Skin epidermis (tissue), 12 donors: Measurements from ENCODE around the gene LRMDA.

Source experiments
- H3K27ac ChIP-seq, 21 experiments: fragments of 200-600 bp; sonication (generic) in 11 of 21; one replicate each; pipeline ENCODE4 v1.5.0; 2020; ENCODE audit warnings: mild to moderate bottlenecking in 3 of 21, inconsistent platforms in 2 of 21, moderate library complexity in 2 of 21
- H3K4me3 ChIP-seq, 7 experiments: fragments of 200-600 bp; sonication (generic) in 2 of 7; one replicate each; pipeline ENCODE4 v1.5.0; 2020; ENCODE audit warnings: inconsistent platforms in 2 of 7, mild to moderate bottlenecking in 2 of 7, moderate library complexity in 1 of 7

The LRMDA gene

DNA sequence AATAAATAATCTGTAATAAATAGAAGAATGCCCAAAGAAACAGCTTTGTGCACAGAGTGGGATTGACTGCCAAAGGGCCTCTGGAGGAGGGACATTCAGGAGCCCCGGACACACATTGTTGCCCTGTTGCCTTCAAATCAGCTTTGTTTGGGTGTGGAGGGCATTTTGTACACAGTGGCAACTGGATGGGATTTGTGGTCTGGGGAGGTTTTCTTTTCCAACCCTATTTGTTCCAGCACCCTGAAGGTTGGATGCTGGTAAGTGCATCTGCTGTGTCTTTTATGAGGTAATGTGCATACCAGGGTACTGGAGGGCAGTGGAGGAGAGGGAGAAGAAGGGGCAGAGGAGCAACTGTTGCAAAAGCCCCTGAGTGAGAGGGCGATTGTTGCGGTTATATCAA is 6.3 kb downstream of the LRMDA start:
- Histone ChIP-seq H3K27ac (no peak overlapping the region), H3K4me3 (no peak overlapping the region)

DNA sequence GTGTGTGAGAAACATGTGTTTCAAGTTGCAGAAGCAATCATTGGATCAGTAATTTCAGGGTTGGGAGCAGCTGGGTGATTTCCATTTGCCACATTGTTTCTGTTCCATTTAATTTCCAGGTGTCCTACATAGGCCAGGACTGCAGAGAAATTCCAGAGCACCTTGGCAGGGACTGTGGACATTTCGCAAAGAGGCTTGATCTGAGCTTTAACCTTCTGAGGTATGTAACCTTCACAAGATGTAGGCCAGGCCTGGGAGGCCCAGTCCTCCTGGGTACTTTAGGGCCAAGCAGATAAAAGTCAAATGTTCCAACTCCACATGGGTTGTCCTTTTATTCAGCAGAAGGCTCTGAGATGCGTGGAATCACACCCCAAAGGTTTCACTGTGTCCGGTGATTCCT is 6.9 kb downstream of the LRMDA start:
- Histone ChIP-seq H3K4me3 (no peak overlapping the region), H3K27ac (no peak overlapping the region)

DNA sequence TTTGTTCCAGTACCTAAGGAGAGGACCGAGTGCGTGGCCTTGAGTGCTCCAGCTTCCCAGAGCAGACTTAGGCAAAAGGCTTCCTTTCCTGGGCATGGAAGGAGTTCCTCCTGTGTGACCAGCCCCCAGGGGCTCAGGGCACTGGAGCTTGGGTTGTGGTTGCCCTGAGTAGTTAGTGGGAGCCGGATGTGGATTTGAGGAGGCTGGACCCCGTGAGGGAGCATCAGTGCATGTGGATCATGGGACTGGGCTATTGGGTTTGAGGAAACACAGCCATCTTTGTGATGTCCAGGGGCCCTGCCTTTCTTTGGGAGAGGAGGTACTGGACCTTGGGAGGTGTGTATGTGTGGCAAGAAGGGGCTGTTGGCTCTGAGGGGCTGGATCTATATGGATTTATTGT is 8.4 kb downstream of the LRMDA start:
- no peak overlapping the region for H3K4me3 ChIP-seq
- no peak overlapping the region for H3K27ac ChIP-seq

DNA sequence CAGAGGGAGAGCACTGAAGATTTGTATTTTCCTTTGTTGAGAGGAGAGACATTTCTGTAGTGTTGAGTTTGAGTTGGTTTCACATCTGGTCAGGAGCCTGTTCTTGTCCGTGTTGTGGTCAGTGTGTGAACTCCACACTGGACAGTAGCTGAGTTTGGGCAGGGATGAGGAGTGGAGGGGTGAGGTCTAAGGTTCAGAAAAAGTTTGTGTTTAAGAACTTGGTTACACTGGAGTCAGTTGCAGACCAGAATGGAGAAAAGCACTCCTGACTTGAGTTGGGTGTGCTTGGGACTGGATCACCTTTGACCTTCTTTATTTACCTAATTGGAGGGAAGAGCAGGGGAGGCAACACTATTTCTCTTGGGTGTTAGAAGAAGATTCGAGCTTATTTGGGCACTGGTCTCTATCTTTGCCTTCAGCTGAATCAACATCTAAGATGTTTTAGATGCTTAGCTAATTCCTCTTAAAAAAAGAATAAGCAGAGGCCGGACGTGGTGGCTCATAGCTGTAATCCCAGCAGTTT is 8.9 kb downstream of the LRMDA start:
- no peak overlapping the region for H3K27ac ChIP-seq

DNA sequence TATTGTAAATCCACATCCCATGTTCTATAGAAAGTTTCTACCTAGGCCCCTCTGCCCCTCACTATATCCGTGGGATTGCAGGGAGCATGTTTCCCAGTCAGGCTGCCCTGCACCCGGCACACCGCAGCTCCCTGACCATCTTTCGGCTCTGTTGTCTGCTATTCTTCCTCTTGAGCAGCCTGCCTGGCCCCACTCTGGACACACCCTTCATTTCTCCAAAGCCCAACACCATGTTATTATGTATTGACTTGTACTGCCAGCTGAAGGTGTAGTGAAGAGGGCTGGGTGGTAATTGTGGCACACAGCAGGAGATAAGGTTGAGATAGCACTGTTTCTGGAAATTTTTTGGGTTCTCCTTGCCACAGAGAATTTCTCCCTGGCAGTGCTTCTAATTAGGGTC is 9.8 kb downstream of the LRMDA start:
- Histone ChIP-seq H3K27ac (no peak overlapping the region), H3K4me3 (no peak overlapping the region)

More for the DNA sequence above, 8.9 kb downstream of the LRMDA start:
- H3K4me3 ChIP-seq, result no peak overlapping the region

DNA sequence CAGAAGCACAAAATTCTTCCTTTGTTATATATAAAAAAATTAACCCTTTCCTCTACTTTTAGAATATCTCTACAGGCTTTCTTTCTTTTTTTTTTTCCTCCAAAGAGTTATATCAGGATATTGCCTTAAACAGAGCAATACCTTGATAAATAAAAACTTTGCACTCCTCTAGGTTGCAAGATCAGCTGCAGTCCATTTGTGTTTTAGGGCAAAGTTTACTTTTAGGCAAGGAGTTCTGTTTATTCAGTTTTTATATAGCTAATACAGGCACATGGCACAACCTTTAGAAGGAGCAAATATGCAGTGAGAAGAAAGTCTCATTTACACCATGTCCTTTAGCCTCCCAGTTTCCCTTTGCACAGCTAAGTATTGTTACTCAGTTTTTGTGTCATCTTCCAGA is 10.3 kb downstream of the LRMDA start:
- Histone ChIP-seq H3K4me3 (no peak overlapping the region), H3K27ac (no peak overlapping the region)

DNA sequence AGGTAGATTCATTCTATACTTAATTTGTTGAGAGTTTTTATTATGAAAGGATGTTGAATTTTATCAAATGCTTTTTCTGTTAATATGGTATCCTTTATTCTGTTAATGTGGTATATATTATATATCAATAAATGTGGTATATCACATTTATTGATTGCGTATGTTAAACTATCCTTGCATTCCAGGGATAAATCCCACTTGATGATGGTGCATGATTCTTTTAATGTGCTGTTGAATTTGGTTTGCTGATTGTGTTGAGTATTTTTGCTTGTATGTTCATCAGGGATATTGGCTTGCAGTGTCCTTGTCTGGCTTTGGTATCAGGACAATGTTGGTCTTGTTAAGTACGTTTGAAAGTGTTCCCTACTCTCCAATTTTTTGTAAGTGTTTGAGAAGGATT is 11.9 kb downstream of the LRMDA start:
- no peak overlapping the region for H3K4me3 ChIP-seq

DNA sequence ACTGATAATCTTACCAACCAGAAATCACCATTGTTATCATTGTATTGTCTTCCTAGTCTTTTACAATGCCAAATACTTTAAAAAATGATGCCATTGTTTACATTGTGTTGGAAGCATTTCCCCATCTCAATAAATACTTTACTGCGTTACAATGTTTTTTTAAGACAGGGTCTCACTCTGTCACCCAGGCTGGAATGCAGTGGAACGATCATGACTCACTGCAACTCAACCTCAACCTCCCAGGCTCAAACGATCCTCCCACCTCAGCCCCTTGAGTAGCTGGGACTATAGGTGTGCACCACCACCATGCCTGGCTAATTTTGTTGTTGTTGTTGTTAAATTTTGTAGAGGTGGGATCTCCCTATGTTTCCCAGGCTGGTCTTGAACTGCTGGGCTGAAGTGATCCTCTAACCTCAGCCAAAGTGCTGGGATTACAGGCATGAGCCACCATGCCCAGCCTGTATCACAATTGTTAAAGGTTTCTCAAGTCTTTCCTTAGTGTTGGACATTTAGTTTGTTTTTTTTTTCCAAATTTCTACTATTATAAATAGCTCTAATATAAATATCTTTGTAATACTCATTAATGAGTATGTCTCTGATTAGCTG is 13.5 kb downstream of the LRMDA start:
- H3K27ac ChIP-seq, result no peak overlapping the region
- H3K4me3 ChIP-seq, result no peak overlapping the region

More for the DNA sequence above, 11.9 kb downstream of the LRMDA start:
- H3K27ac ChIP-seq, result no peak overlapping the region

DNA sequence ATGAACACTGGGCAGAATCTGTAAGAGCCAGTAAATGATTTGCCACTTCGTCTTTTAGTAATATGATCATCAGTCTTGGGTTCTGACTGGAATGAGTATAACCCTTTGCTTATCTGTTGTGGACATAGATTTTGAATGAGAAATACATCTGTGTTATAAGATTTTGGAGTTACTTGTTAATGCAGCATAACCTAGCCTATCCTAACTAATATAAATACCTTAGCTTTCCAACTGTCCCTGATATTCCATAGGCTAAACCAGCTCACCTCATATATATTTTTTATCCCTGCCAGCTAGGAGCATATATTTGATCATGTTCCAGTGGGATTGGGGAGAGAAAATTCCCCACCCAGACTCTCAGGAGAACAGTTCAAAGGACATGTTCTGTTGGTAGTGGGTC is 15.1 kb downstream of the LRMDA start:
- no peak overlapping the region for H3K27ac ChIP-seq
- H3K4me3 ChIP-seq, result no peak overlapping the region

DNA sequence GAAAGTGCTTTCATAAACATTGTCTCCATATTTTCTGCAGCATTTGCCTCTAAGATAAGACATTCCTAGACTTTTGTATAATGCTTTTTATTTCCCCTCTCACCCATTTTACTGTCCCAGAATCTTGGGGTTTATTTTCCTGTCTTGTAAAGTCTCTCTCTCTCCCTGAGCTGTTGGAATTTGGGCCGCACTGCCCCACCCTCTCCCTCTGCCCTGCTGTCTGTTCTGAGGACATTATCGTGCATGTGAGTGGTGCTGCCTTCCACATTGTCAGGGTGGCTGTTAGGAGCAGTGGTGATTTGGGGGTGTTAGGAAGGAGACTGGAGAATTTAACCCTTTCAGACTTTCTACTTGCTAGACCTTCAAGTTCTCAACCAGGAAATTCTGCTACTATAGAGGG is 16.7 kb downstream of the LRMDA start:
- H3K27ac ChIP-seq, result no peak overlapping the region

DNA sequence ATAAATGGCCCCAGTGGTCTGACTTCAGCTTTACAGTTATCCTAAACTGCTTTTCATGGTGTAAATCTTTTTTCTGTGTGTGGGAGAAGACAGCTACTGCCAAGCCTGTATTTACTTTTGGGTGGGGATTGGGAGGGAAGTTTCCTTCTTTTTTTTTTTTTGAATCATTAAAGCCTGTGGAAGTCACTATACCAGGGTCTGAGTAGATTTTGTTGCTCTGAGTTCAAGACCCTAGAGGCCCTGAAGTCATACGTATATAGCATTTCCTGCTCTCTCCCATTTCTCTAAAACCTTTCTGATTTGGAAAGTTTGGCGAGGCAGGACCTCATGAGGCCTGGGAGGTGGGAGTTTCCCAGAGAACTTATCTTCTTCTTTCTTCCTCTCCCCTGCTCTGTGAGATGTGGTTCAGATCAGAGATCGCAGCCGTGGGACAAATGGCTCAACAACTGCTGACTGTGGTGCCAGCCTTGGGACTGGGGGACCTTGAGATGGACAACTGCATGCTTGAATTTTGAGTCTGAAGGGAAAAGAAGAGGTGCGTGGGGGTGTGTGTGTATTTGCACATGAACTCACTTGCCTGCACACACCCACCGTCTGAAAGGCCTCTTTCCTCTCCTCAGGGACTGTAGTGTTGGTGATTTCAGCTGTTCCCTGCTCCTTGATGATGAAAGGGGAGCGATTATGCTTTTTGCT is 18.1 kb downstream of the LRMDA start:
- no peak overlapping the region for H3K27ac ChIP-seq
- H3K4me3 ChIP-seq, result no peak overlapping the region

More for the DNA sequence above, 16.7 kb downstream of the LRMDA start:
- H3K4me3 ChIP-seq, result no peak overlapping the region

DNA sequence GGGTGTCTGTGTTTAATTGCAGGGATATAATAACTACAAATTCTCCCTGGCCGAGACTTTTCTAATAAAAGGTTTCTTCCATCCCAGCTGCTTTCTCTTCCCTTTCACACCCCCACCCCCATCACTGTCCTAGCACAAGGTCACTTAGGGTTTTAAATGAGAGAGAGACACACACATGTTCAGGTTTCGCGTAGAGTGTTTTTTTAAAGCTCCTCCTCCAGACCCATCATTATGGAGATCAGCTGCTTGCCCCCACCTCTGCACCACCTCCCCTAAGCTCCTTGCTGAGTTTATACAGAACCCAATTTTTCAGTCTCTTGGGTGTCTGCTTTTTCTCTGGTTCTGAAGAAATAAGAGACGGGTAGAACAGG is 18.6 kb downstream of the LRMDA start:
- no peak overlapping the region for H3K27ac ChIP-seq
- no peak overlapping the region for H3K4me3 ChIP-seq

DNA sequence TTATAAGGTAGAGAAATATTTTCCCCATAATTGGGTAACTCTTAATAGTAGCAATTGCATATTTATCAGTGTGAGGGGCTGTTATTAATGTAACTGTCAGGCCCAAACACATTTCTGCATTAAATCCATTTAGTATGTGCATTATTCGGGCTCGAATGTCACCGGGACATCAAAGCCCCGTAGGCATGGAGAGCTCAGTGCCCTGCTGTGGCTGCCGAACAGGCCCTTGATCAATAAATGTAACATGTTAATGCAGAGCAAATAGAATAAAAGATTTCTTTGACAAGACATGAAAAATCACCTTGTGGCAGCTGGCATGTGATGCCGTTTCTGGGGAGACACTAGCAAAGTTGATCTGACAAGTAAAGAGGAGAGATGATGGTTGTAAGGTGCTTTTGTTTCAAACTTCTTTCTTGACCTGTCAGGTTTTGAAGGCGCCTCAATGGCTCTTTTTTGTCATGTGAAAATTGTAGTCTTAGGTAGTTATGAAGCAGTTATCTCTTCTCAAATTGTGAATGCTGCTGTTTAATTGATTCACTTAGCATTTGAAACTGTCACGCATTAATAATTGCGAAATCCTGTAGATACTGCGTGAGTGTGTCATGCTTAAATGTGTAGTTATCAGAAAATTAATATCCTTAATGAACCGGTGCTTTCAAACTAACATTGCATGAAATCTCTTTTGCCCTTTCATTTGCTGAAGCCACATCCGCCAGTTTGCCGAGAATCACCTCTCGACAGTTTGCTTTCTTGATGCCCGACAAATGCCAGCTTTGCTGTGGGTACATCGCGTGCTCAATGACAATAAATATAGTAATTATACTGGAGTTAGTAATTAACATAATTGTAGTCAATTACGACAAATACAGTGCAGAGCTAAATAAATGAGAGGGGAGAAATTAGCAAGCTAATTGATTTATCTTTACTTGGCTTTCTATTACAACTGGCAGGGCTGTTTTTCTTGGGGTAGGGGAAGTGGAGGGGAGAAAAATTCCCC is 19.5 kb downstream of the LRMDA start:
- Histone ChIP-seq H3K27ac (no peak overlapping the region), H3K4me3 (no peak overlapping the region)

DNA sequence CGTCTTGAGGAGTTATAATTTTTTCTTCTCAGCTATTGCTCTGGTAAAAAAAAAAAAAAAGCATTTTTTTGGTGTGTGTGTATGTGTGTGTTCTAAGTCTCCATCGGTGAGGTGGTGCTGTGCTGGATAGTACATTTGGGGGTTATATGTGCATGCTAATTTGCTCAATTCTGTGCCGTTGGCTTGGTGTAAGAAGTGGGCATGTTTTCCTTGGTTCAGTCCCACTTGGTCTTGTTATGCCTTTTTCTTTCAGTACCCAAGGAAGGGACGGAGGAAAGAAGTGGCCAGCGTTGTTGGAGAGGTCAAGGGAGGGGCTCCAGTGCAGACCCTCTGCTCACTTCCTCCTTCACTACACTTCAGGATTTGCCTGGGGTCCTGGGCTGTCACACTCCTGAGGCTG is 20.4 kb downstream of the LRMDA start:
- H3K27ac ChIP-seq, result no peak overlapping the region
- no peak overlapping the region for H3K4me3 ChIP-seq

DNA sequence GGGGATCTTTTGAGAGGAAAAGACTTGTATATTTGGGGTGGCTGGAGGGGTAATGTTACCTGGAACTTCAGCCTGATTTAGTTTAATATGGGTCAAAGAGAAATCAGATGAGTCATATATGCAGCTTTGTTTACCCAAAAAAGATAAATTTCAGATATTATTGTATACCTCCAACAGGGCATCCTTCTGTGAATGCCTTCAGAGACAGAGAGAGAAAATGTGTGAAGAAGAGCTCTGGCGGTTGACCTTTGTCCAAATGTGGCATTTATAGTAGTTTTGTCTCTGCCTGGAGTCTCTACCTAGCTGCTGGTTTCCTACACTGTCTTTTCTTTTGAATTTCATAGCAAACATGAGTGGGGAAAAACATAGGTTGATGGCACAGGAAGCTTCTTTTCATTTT is 21.6 kb downstream of the LRMDA start:
- no peak overlapping the region for H3K27ac ChIP-seq
- H3K4me3 ChIP-seq, result no peak overlapping the region

DNA sequence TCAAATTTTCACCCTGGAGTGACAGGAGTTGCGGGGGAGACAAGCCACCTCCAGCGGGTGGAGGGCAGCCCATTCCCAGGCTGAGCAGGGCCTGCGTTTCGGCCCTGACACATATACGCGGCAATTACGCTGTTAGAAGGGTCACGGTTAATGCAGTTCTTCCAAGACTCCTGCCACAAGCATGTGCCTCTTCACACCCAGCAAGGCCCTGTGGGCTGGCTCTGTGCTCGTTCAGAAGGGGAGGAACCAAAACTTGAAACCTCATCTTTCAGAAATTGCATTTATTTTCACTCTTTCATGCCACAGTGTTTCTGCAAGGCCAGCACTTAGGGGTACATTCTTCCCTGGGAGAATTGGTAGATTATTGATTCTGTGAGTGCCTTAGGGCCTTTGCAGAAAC is 24.7 kb downstream of the LRMDA start:
- H3K4me3 ChIP-seq, result no peak overlapping the region

DNA sequence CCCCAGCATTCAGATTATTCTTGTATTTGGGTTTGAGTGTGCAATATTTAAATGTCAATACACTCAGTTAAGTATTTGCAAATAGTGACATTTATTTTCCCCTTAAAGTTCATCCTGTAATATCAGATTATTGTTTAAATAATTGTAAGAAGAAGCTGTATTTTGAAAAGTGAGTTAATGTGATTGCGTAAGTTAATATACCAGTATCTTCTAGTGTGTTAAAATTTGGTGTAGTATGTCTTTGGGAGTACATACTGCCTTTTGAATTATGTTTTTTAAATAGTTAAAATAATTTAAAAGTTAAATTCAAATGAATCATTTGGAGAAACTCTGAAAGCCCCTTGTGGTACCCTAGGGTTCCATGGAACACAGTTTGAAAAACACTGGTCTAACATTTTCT is 28.6 kb downstream of the LRMDA start:
- Histone ChIP-seq H3K27ac (no peak overlapping the region), H3K4me3 (no peak overlapping the region)

More for the DNA sequence above, 24.7 kb downstream of the LRMDA start:
- no peak overlapping the region for H3K27ac ChIP-seq

DNA sequence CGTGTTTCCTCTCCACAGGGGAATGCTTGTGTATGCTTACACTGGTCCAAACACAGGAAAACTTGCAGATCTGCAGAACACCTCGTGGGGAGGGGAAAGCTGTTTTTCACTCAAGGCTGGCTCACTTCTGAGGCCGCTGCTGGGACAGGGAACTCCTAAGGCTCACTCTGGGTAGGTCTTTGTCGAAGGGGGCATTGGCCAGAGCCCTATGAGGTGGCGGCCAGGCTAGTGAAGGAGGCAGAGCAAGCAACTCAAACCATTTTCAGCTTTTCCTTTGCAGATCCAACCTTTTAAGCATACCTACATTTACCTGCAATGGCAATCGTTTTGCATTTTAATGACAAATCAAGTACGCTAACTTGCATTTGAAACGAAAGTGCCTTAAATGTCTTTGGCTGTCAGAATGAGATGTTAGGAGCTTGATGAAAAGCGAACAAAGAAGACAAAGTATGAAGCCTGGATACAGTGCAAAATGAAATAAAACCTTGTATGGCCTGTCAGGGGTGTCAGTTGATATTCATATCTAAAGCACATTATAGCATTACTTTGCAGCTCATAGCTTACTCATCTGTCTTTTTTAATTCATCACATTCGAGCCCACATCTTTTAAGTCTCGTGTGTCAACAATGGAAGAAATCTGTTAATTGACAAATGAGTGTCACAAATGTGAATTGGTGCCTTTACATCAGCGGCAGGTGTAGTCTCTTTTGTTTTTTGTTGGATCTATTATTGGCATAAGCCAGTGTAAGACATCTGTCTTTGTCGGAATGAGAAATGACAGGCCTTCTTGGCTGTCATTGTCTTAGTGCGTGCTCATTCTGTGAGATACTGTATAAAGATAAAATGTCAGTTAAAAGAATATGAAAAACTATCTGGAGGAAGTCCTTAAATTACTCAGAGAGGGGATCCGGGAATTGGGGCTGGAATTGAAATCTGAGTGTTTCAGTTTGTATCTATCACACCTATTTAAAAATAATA is 30.5 kb downstream of the LRMDA start:
- H3K4me3 ChIP-seq, result no peak overlapping the region
- no peak overlapping the region for H3K27ac ChIP-seq

DNA sequence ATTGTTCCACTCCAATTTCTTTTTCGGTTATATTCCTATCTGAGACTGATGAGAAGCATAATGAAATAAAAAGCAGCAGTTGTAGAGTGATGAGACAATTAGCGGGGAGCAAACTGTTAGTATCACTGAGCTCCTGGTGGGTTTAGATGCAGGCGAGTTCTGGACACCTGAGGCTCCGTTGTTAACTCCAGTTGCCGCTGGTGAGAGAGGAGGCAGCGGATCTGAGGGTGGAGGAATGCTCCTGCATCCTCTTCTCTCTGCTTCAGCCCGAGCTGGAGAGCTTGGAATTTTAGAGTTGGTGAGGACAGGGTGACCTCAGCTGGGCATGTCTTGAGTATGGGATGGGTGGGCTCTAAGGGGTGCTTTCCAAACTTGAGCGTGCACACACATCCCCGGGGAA is 31.4 kb downstream of the LRMDA start:
- H3K4me3 ChIP-seq, result no peak overlapping the region
- no peak overlapping the region for H3K27ac ChIP-seq
